HG03108 (cell line): ENCODE results near the gene RPS24.

Experiments
- ATAC-seq: cut with Tn5 transposase; IDR thresholded peaks from one replicate; pipeline ENCODE4 v1.9.1; 2021; ENCODE audit warnings: moderate library complexity; ENCODE audit not compliant: unreplicated experiment

The RPS24 gene

DNA sequence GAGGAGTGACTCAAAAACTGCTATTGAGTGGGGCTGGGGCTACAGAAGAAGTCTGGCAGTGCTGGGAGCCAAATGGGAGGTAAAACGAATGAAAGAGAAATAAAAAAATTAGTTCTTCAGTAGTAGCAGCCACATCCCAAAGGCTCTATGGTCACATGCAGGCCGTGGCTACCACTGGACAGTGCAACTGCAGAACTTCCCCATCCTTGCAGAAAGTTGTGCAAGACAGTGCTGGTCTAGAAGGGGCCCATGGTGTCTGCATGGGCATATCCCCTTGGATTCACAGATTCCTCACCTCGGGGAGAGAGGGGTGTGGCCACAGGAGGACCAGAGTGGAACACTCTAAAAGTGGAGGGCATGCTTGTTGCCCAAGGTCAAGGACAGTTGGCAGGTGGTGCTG lies 47.6 kb downstream of the RPS24 start:
- ATAC-seq: no peak

- no peak for ATAC-seq
These were observed 49.0 kb downstream of the RPS24 start for GRCh38 chr10:78082636-78083035.
